ENCODE data around the gene MCFD2.

MCFD2 gene

DNA sequence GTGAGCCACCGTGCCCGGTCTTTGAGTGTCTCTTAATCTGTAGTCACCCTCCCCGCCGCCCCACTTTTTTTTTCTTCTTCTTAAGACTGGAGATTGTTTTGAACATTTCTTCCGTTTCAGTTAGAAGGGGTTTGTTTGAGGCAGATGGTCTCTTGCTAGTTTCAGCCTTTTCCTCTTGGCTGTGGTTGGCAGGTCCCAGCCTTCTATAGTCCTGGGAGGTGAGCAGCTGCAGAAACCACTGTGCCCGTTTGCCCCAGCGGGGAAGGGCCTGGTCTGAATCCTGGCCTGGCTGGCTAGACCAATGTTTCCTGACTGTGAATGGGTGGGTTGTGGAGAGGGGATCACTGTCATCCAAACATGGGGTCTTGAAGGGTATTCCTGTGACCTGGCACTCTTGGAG lies 30.1 kb upstream of the MCFD2 start:
- H3K27ac Mint-ChIP-seq, result peak overlapping the region; percentile 73
- H3K9me3 Mint-ChIP-seq, result no peaks in the 10 kb centered on the region
- peak overlapping the region; percentile 4 for H3K4me3 Mint-ChIP-seq
- H3K36me3 Mint-ChIP-seq (ENCODE audit: low read depth), result peaks cover 72% of the 10 kb centered on the region
- H3K27me3 Mint-ChIP-seq, result no peaks in the 10 kb centered on the region
- peaks cover 57% of the 10 kb centered on the region for H3K4me1 Mint-ChIP-seq (ENCODE audit: low read depth)
- no peak for DNase-seq

DNA sequence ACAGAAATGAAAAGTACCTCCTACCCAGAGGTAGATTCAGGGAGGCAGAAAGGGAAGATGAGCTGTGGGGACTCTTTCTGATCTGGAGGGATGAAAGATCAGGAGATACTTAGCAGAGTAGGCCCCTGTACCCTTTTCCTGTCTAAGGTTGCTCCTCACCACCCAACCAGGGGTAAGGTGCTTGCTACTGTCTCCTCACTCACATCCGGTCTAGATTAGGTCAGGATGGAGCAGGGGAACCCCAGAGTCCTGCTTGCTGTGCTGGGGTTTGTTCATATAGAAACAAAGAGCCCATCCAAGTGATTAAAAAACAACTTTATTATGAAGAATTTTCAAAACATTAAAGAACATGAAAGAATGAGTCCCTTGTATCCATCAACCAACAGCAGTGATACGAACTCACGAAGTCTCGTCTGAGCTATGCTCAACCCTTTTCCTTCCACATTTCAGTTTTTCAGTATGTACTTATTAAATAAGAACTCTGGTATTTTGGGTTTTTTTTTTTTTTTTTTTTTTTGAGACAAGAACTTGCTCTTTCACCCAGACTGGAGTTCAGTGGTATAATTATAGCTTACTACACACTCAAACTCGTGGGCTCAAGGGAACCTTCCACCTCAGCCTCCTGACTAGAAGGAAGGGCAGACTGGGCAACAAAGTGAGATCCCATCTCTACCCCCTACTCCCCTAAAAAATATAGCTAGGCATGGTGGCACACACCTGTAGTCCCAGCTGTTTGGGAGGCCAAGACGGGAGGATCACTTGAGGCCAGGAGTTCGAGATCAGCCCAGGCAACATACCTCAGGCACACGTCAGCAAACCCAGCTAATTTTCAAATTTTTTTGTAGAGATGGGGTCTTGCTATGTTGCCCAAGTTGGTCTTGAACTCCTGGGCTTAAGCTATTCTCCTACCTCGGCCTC lies 28.5 kb upstream of the MCFD2 start:
- peak; percentile 68 for DNase-seq
- Mint-ChIP-seq H3K4me3 (peak overlapping the region; percentile 98), H3K4me1 (ENCODE audit: low read depth) (peaks cover 62% of the 10 kb centered on the region), H3K27me3 (no peaks in the 10 kb centered on the region), H3K36me3 (ENCODE audit: low read depth) (peaks cover 59% of the 10 kb centered on the region), H3K27ac (peak overlapping the region; percentile 95), H3K9me3 (no peaks in the 10 kb centered on the region)

DNA sequence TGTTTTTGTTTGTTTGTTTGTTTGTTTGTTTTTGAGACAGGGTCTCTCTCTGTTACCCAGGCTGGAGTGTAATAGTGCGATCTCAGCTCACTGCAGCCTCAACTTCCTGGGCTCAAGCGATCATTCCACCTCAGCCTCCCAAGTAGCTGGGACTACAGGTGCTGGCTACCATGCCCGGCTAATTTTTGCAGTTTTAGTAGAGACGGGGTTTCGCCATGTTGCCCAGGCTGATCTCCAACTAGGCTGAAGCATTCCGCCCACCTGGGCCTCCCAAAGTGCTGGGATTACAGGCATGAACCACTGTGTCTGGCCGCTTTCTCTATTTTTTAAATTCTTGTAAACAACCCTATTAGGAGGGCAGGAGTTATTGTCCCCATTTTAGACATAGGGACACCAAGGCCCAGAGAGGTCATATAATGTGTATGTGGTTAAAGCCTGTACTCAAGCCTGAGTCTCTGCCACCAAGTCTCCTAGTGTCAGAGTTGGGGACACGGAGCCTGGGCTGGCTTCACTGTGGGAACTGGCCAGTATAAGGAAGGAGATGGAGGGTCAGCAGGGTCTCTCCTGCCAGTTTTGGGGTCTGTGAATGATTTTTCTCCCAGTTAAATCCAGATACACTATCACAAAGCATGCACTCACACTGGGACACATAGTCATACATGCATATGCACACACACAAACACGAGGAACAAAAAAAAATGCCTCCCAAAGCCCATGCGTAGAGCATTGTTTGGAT lies 27.5 kb upstream of the MCFD2 start:
- H3K27me3 Mint-ChIP-seq, result no peaks in the 10 kb centered on the region
- peaks cover 54% of the 10 kb centered on the region for H3K4me1 Mint-ChIP-seq (ENCODE audit: low read depth)
- DNase-seq, result no peak

DNA sequence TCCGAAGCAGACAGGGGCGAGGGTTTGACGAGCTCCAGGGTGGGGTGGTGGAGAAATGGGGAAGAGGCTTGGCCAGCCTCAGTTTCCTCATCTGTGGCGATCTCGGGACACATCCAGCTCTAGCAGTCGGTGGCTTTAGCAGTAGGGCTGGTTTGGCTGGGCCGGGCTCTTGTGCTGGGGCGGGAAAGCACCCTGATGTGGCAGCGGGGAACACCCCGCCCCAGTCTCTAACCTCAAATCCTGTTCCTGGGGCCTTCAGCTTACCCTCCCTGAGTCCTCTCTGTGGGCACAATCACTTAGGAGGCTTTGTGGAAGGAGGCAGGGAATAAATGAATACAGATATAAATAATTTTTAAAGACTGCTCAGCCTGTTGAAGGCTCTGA lies 26.5 kb upstream of the MCFD2 start:
- Mint-ChIP-seq H3K4me1 (ENCODE audit: low read depth) (peaks cover 55% of the 10 kb centered on the region), H3K4me3 (peak overlapping the region; percentile 98)

More for the DNA sequence above, 27.5 kb upstream of the MCFD2 start:
- Mint-ChIP-seq H3K27ac (peak overlapping the region; percentile 95), H3K9me3 (no peaks in the 10 kb centered on the region), H3K36me3 (ENCODE audit: low read depth) (peaks cover 51% of the 10 kb centered on the region), H3K4me3 (peak overlapping the region; percentile 98)

DNA sequence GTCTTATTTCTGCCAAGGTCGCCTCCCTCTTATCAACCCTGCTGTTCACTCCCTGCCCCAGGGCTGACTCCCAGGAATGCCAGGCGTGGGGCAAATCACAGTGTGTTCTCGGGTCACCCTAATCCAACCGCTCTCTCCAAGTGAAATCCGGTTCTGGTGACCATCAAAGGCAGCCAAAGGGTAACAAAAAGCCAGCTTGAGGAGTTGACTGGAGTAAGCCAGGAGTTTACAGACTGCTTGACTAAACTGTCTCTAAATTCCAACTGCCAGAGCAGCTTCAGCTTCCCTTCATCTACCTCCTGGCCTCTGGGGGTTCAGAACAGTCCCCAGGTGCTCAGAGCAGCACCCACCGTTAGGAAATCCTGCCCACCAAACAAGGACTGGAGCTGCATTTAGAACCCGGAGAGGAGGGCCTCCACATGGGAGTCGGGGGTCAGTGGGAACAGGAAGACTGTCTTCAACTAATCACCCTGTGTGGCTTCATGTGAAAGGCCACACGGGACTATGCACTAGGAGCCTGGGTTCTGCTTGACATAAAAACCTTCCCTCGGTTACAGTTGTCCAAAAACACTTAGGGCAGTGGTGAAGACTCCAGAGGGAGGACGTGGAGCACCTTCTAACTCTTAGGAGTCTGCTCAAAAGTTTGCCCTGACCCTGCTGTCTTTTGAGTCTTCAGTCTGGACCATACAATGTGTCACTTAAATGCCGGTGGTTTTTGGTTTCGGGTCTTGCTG lies 24.2 kb upstream of the MCFD2 start:
- Mint-ChIP-seq H3K36me3 (ENCODE audit: low read depth) (peaks cover 23% of the 10 kb centered on the region), H3K9me3 (no peaks in the 10 kb centered on the region), H3K27me3 (no peaks in the 10 kb centered on the region), H3K27ac (peak overlapping the region; percentile 31), H3K4me3 (peak overlapping the region; percentile 76), H3K4me1 (ENCODE audit: low read depth) (peaks cover 39% of the 10 kb centered on the region)
- DNase-seq, result no peak

More for the DNA sequence above, 26.5 kb upstream of the MCFD2 start:
- no peaks in the 10 kb centered on the region for H3K27me3 Mint-ChIP-seq
- peak overlapping the region; percentile 95 for H3K27ac Mint-ChIP-seq
- no peaks in the 10 kb centered on the region for H3K9me3 Mint-ChIP-seq
- H3K36me3 Mint-ChIP-seq (ENCODE audit: low read depth), result peaks cover 44% of the 10 kb centered on the region
- peak; percentile 79 for DNase-seq

DNA sequence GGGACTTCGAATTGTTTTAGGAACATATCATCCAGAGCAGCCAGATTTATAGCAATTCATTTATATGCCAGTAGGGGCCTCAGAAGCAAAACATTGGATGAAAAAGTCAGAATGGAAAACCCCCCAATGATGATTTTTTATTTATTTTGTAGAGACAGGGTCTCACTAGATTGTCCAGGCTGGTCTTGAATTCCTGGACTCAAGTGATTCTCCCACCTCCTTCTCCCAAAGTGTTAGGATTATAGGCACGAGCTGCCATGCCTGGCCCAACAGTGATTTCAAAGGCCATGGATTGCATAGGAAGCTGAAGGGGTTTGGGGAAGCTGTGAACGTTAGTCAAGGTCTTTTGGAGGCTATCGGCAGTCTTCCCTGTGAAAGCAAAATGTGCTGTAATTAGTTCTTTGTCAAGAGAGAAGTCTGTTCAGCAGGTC lies 21.9 kb upstream of the MCFD2 start:
- Mint-ChIP-seq H3K27me3 (no peaks in the 10 kb centered on the region), H3K4me3 (no peak overlapping the region), H3K4me1 (ENCODE audit: low read depth) (peaks cover 19% of the 10 kb centered on the region), H3K27ac (no peak overlapping the region), H3K9me3 (no peaks in the 10 kb centered on the region), H3K36me3 (ENCODE audit: low read depth) (peaks cover 11% of the 10 kb centered on the region)
- no peak for DNase-seq

DNA sequence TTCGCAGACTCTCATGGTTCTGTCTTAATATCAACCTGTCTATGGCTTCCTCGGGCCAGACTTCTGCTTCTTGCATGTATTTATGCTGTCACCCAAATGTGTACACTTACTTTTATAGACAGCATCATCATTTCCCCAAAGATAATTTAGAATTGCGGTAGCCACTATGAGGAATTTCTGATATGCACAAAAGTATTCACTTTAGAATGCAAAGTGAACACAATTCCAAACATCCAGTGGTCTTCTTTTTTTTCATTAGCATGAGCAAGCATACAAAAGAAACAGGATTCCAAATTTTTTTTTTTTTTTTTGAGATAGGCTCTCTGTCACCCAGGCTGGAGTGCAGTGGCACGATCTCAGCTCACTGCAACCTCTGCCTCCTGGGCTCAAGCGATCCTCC lies 21.0 kb upstream of the MCFD2 start:
- Mint-ChIP-seq H3K27ac (no peak overlapping the region), H3K27me3 (no peaks in the 10 kb centered on the region), H3K4me1 (ENCODE audit: low read depth) (peaks cover 17% of the 10 kb centered on the region), H3K36me3 (ENCODE audit: low read depth) (peaks cover 2% of the 10 kb centered on the region), H3K4me3 (no peak overlapping the region), H3K9me3 (no peaks in the 10 kb centered on the region)
- no peak for DNase-seq

DNA sequence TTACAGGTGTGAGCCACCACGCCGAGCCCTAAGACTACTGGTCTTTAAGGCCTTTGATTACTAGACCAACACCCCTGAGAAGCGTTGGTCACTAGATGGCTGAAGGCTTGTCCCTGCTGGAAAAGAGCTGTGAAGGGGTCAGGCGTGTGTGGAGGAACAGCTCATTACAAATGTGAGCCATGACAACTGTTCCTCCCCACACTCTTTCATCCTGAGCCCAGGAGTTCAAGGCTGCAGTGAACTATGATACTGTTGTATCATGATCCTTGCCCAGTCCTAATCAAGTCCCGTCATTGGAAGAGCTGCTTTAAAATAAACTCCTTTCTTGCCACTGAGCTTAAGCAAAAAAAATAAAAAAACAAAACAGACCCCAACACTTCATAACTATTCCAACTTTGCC lies 19.5 kb upstream of the MCFD2 start:
- Mint-ChIP-seq H3K27me3 (no peaks in the 10 kb centered on the region), H3K4me1 (ENCODE audit: low read depth) (peaks cover 13% of the 10 kb centered on the region), H3K27ac (no peak overlapping the region), H3K4me3 (no peak overlapping the region), H3K9me3 (no peaks in the 10 kb centered on the region), H3K36me3 (ENCODE audit: low read depth) (peaks cover 2% of the 10 kb centered on the region)
- no peak for DNase-seq

DNA sequence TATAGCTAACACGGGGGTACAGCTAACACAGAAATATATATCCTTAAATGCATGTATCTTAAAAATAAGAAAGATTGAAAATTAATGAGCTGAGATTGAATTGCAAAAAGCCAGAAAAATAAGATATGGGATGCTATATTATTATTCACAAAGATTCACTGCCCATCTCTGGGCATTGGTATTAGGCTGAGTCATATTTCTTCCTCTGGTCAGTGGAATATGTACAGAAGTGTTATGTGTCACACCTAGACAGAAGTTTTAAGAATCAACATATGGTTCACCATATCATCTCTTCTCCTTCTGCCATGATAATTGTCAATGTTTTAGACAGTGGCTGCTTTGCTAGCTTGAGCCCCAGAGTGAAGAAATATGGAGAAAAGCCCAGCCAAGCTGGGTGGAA lies 14.0 kb upstream of the MCFD2 start:
- Mint-ChIP-seq H3K27me3 (no peaks in the 10 kb centered on the region), H3K4me1 (ENCODE audit: low read depth) (peaks cover 7% of the 10 kb centered on the region), H3K9me3 (peaks cover 14% of the 10 kb centered on the region), H3K27ac (no peak overlapping the region), H3K4me3 (no peak overlapping the region), H3K36me3 (ENCODE audit: low read depth) (peaks cover 22% of the 10 kb centered on the region)
- DNase-seq, result no peak

DNA sequence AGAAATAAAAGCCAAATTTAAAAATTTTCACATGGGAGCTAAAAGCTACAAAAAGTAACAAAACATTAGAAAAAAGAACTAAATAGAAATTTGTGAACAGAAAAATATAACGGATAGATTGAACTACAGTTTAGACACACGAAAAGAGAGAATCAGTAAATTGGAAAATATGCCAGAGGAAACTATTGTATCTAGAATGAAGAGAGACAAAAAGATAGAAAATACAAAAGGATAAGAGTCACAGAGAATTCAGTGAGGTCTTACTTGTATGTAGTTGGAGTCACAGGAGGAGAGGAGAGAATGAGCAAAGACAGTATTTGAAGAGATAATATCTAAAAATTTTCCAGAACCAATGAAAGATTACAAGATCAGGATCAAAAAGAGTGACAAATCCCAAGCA lies 11.3 kb upstream of the MCFD2 start:
- Mint-ChIP-seq H3K9me3 (peaks cover 14% of the 10 kb centered on the region), H3K36me3 (ENCODE audit: low read depth) (peaks cover 22% of the 10 kb centered on the region), H3K27ac (no peak overlapping the region), H3K4me1 (ENCODE audit: low read depth) (peaks cover 24% of the 10 kb centered on the region), H3K27me3 (no peaks in the 10 kb centered on the region), H3K4me3 (no peak overlapping the region)
- DNase-seq, result no peak

DNA sequence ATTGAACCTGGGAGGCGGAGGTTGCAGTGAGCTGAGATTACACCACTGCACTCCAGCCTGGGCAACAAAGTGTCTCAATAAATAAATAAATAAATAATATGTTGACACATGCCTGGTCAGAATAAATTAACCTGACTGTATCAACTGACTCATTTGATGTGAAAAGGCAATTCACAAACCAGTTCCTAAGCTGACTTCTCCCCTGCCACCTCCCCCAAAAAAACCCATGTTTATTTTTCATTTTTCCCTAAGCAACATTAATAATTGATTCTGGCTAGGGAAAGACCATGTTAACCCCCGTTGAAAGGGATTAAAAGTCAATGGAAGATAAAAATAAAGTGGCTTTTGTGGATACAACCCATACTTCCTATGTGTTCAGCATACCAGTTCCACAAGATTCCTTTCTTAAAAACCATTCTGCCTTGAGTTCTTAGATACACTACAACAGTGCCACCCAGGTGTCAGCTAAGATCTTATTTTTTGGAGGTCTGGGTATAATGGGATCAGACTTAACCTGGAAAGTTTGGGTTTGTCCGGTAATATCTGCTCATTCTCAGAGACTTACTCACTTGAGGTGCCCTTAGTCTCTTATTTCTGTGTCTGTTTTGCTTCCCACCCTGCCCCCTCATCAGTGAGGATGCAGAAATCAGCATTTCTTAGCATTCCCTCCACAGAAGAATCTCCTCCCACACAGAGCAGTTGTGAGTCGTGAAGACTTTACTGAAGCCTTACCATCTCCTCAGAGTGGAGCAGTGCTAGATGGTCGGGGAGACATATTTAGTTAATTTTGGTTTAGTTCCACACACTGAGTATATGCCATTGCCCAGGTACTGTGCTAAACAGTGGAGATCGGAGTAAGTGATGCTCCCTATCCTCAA lies 10.1 kb upstream of the MCFD2 start:
- no peak overlapping the region for H3K4me3 Mint-ChIP-seq
- DNase-seq, result no peak
- no peak overlapping the region for H3K27ac Mint-ChIP-seq

DNA sequence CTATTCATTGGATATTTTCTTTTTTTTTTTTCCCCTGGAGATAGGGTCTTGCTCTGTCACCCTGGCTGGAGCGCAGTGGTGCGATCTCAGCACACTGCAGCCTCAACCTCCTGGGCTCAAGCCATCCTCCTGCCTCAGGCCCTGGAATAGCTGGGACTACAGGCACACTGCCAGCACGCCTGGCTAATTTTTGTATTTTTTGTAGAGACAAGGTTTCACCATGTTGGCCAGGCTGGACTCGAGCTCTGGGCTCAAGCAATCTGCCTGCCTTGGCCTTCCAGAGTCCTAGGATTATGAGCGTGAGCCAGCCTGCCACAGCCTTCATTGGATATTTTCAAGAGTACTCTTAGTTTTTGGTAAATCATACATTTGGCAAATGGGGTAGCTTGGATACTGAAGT lies 9.0 kb upstream of the MCFD2 start:
- no peak for DNase-seq
- peaks cover 22% of the 10 kb centered on the region for H3K36me3 Mint-ChIP-seq (ENCODE audit: low read depth)
- no peak overlapping the region for H3K27ac Mint-ChIP-seq
- peaks cover 31% of the 10 kb centered on the region for H3K4me1 Mint-ChIP-seq (ENCODE audit: low read depth)
- H3K4me3 Mint-ChIP-seq, result no peak overlapping the region
- H3K9me3 Mint-ChIP-seq, result peaks cover 14% of the 10 kb centered on the region
- no peaks in the 10 kb centered on the region for H3K27me3 Mint-ChIP-seq

More for the DNA sequence above, 10.1 kb upstream of the MCFD2 start:
- Mint-ChIP-seq H3K27me3 (no peaks in the 10 kb centered on the region), H3K4me1 (ENCODE audit: low read depth) (peaks cover 31% of the 10 kb centered on the region), H3K9me3 (peaks cover 14% of the 10 kb centered on the region), H3K36me3 (ENCODE audit: low read depth) (peaks cover 22% of the 10 kb centered on the region)

DNA sequence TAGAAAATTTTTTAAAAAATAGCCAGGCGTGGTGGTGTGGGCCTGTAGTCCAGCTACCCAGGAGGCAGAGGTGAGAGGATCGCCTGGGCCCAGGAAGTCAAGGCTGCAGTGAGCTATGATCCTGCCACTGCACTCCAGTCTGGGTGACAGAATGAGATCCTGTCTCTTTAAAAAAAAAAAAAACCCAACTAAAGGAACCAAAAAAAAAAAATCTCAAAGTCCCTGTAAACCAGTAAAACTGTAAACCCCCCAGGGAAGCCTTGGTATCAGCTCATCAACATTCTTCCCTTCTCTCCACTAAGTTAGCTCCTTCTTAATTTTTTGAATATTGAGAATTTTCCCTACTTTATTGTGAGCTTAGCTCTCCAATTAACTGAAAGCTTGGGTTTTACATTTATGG lies 8.4 kb upstream of the MCFD2 start:
- peaks cover 22% of the 10 kb centered on the region for H3K36me3 Mint-ChIP-seq (ENCODE audit: low read depth)
- no peak overlapping the region for H3K27ac Mint-ChIP-seq
- DNase-seq, result no peak
- no peaks in the 10 kb centered on the region for H3K27me3 Mint-ChIP-seq
- H3K4me1 Mint-ChIP-seq (ENCODE audit: low read depth), result peaks cover 31% of the 10 kb centered on the region
- peaks cover 14% of the 10 kb centered on the region for H3K9me3 Mint-ChIP-seq
- no peak overlapping the region for H3K4me3 Mint-ChIP-seq

Measured in activated T-cell treated with anti-CD3 and anti-CD28 coated beads, Interleukin-2, amount 50 U/mL, for 24 hours (primary cell).